HG02970 (cell line): ENCODE measurements around the gene MAGEA3.
"Not testable (repeated sequence)": the region's sequence is repeated elsewhere in the genome, so short reads cannot be mapped to it uniquely, and the experiment has no call there.

Experiments used
- ATAC-seq: cut with Tn5 transposase; IDR thresholded peaks from one replicate; pipeline ENCODE4 v1.9.1; 2021; ENCODE audit warnings: mild to moderate bottlenecking, moderate library complexity, moderate number of reproducible peaks; ENCODE audit not compliant: unreplicated experiment, low FRiP score

MAGEA3 gene

GRCh38 chrX:152735860-152736511 is 37.4 kb downstream of the MAGEA3 start:
- no peak for ATAC-seq

- ATAC-seq, result not testable (repeated sequence)
Observed at GRCh38 chrX:152736528-152736927, 37.9 kb downstream of the MAGEA3 start.

GRCh38 chrX:152738560-152738959 is 40.0 kb downstream of the MAGEA3 start:
- no peak for ATAC-seq
